ENCODE results near the gene REV1.

The REV1 gene

DNA sequence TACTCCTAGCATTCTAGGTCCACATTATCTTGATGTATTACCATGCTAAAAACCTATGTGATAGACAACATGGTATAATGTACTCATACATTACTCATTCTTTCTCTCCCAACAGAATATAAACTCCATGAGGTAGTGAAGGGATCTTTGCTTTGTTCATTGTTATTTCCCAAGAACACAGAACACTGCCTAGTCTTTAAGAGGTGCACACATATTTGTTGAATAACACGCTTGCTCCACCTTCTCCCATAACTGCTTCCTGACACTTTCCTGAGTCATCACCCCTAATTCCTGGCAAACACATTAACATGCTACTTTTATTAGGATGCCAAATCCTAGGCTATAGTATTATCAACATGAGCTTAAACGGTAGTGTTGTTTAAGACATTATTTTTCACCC lies 41.3 kb downstream of the REV1 start:
- TF ChIP-seq, protein P1, sequence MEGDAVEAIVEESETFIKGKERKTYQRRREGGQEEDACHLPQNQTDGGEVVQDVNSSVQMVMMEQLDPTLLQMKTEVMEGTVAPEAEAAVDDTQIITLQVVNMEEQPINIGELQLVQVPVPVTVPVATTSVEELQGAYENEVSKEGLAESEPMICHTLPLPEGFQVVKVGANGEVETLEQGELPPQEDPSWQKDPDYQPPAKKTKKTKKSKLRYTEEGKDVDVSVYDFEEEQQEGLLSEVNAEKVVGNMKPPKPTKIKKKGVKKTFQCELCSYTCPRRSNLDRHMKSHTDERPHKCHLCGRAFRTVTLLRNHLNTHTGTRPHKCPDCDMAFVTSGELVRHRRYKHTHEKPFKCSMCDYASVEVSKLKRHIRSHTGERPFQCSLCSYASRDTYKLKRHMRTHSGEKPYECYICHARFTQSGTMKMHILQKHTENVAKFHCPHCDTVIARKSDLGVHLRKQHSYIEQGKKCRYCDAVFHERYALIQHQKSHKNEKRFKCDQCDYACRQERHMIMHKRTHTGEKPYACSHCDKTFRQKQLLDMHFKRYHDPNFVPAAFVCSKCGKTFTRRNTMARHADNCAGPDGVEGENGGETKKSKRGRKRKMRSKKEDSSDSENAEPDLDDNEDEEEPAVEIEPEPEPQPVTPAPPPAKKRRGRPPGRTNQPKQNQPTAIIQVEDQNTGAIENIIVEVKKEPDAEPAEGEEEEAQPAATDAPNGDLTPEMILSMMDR (IDR thresholded peaks at IDR 0.05; ENCODE audit: borderline replicate concordance, insufficient read depth, low read depth, low read length) = no peak
- H3K4me3 ChIP-seq (ENCODE audit: low read depth, low read length) = no peak overlapping the region

DNA sequence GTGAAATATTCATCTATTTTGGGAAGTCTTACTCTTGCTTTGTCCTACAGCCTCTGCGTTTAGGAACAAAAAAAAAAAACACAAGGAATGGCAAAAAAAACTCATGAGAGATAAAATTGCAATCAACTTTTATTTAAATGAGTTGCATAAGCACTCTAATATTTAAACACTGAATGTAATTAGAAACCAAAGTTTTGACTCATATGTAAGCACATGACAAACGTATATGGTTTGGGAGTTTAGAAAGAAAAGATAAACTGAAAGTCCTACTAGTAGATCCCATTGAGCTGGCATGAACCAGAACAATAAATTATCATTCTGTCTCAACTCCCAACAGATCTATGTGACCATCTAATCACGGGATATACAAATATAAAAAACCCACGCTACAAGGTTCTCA lies 44.8 kb downstream of the REV1 start:
- TF ChIP-seq, protein P1 (IDR thresholded peaks at IDR 0.05; ENCODE audit: borderline replicate concordance, insufficient read depth, low read depth, low read length) = no peak
- H3K4me3 ChIP-seq (ENCODE audit: low read depth, low read length) = no peak overlapping the region

DNA sequence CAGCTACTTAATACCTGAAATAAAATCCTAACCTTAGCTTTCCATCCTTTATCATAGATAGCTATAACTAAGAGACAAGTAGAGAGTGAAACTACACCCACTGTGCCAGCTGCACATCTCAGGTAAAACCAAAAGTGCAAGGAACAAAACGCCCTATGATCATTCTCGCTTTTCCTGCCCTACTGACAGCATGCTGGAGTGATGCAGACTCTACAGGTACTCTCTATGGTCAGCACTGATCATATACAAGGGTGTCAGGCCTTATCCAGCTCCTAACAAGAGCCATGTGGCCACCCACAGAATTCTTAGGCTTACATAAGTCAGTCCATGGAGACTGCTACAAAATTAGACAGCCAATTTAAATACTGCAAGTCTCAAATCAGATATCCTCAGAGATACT lies 45.6 kb downstream of the REV1 start:
- TF ChIP-seq, protein P1 (IDR thresholded peaks at IDR 0.05; ENCODE audit: borderline replicate concordance, insufficient read depth, low read depth, low read length) = no peak

DNA sequence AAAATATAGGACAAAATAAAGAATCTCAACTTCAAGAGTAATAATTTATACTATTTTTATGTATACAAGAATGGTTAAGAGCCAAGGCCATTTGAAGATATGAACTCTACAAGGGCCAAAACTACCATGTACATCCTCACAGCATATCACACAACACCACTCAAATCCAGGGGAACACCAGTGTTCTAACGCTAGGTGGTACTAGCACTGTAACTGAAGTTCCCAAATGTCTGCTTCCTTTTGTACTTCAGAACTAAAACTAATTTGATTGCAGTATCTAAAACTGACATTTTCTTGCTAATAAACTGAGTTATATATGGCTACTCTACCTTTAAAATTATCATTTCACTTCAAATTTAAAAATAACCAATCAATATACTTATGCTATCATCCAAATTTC lies 47.0 kb downstream of the REV1 start:
- TF ChIP-seq, protein P1 (IDR thresholded peaks at IDR 0.05; ENCODE audit: borderline replicate concordance, insufficient read depth, low read depth, low read length) = no peak
- H3K4me3 ChIP-seq (ENCODE audit: low read depth, low read length) = no peak overlapping the region

More for the DNA sequence above, 45.6 kb downstream of the REV1 start:
- no peak overlapping the region for H3K4me3 ChIP-seq (ENCODE audit: low read depth, low read length)

DNA sequence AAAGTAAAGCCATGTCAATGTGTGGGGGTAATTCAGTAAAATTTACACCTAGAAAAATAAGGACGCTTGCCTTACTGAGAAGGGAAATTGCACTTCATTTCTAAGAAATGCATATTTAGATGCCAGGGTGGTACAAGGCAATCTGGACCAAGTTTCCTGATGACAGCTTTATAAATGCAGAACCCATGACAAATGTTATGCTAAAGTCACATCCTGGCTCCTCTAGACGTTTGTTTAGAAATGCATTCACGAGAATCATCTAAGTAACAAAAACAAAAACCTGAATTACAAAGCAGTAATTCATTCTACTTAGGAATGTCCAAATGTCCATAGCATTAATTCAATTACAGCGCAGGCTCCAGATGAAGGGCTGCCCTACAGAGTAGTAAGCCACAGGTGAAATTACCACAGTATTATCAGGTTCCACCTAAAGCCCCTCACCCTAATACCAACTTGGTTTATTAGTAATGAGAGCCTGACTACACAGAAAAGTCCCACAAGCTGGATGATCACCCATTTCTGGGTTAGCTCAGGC lies 49.8 kb downstream of the REV1 start:
- H3K4me3 ChIP-seq (ENCODE audit: low read depth, low read length) = no peak overlapping the region
- TF ChIP-seq, protein P1 (IDR thresholded peaks at IDR 0.05; ENCODE audit: borderline replicate concordance, insufficient read depth, low read depth, low read length) = no peak

DNA sequence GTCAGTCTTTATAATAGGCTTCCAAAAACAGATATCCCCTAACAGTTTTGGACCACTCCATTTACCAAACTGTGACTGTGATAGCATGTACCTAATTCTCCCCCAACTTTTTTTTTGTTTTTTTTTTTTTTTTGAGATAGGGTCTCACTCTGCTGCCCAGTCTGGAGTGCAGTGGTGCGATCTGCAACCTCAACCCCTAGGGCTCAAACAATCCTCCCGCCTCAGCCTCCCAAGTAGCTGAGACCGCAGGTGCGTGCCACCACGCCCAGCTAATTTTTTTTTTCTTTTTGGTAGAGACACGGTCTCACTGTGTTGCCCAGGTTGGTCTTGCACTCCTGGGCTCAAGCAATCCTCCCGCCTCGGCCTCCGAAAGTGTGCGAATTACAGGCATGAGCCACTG lies 52.9 kb downstream of the REV1 start:
- H3K4me3 ChIP-seq (ENCODE audit: low read depth, low read length) = no peak overlapping the region
- TF ChIP-seq, protein P1 (IDR thresholded peaks at IDR 0.05; ENCODE audit: borderline replicate concordance, insufficient read depth, low read depth, low read length) = no peak

DNA sequence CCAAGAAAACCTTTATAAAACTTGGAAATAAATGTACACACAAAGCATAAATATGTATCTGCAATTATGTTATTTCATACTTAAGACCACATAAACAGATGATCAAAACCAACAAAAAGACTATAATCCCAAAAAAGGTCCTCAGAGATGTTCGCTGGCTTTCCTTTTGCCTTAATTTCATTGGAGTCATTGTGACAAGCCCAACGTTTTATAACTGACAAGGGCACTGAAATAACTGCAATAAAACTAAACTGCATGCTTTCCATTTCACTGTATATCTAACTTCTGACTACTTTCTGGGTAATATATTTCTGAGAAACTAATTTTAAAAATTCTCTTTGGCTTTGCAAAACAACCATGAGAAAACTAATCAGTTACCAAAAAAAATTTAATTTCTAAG lies 56.5 kb downstream of the REV1 start:
- TF ChIP-seq, protein P1 (IDR thresholded peaks at IDR 0.05; ENCODE audit: borderline replicate concordance, insufficient read depth, low read depth, low read length) = no peak
- no peak overlapping the region for H3K4me3 ChIP-seq (ENCODE audit: low read depth, low read length)

Measured in GM12875 (cell line).